ENCODE data around the gene NPW.

The NPW gene

DNA sequence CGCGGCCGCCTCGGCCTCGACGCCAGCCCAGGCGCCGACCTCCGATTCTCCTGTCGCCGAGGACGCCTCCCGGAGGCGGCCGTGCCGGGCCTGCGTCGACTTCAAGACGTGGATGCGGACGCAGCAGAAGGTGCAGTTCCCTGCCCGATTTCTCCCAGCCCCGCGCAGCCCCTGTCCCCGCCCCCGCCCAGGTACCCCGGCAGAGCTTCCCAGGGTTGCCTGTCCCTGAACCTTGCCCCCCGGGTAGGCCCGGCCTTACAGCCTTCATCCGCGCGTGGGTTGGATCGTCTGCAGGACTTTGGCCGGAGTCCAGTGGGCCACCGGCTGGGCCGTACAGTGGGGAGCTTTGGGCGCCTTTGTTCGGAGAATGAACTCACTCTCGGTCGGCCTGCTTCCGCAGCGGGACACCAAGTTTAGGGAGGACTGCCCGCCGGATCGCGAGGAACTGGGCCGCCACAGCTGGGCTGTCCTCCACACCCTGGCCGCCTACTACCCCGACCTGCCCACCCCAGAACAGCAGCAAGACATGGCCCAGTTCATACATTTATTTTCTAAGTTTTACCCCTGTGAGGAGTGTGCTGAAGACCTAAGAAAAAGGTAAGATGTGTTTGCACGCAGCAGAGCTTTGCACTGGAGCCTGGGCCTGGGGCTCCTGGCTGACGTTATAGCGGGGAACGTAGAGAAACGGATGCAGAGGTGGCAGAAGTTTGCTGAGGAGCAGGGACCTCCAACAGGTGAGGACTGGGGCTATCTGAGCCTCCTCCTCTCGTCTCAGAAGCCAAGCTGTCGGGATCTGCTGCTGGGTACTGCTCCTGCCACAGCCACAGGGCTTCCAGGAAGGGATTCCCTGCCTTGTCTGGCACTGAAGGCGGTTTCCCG lies 35.0 kb upstream of the NPW start:
- in situ Hi-C loops (cut with MboI; ENCODE audit: low sequenced_read_pairs): no loop called here

DNA sequence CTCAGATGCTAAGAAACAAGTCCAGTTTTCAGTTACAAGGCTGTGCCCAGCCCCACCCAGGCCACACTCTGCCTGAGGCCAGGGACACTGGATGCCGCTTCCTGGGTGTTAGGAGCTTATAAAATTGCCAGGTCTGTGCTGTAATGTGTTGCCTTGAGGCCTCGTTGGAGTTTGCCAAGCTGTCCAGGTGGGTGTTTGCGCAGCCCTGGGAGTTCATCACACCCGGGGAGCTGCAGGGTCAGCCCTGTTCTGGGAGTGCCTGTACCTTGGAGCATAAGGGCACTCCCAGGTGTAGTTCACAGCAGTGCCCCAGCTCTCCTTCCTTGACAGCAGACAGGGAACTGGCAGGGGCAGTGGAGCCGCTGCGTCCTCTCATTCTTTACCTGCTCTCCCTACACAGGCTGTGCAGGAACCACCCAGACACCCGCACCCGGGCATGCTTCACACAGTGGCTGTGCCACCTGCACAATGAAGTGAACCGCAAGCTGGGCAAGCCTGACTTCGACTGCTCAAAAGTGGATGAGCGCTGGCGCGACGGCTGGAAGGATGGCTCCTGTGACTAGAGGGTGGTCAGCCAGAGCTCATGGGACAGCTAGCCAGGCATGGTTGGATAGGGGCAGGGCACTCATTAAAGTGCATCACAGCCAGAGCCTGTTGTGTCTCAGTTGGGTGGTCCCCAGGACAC lies 34.0 kb upstream of the NPW start:
- in situ Hi-C loops (cut with MboI; ENCODE audit: low sequenced_read_pairs): no loop called here

DNA sequence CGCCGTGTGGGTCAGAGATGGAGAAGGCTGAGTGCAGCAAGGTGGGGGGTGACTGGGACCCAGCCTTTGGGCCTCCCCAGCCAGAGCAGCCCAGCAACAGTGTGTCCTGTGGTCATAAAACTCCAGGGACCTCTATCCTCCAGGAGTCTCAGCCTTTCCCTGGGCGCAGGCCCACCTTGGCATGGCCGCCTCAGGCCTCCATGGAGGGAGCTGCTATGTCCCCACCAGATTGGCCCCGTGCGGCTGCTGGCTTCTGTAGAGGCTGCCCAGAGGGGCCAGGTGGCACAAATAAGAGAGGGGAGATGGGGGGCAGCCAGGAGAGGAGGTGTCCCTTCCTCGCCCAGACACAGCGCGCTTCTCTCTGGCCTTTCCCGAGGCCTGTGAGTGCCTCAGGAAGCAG lies 32.4 kb upstream of the NPW start:
- in situ Hi-C loops (cut with MboI; ENCODE audit: low sequenced_read_pairs): no loop called here

DNA sequence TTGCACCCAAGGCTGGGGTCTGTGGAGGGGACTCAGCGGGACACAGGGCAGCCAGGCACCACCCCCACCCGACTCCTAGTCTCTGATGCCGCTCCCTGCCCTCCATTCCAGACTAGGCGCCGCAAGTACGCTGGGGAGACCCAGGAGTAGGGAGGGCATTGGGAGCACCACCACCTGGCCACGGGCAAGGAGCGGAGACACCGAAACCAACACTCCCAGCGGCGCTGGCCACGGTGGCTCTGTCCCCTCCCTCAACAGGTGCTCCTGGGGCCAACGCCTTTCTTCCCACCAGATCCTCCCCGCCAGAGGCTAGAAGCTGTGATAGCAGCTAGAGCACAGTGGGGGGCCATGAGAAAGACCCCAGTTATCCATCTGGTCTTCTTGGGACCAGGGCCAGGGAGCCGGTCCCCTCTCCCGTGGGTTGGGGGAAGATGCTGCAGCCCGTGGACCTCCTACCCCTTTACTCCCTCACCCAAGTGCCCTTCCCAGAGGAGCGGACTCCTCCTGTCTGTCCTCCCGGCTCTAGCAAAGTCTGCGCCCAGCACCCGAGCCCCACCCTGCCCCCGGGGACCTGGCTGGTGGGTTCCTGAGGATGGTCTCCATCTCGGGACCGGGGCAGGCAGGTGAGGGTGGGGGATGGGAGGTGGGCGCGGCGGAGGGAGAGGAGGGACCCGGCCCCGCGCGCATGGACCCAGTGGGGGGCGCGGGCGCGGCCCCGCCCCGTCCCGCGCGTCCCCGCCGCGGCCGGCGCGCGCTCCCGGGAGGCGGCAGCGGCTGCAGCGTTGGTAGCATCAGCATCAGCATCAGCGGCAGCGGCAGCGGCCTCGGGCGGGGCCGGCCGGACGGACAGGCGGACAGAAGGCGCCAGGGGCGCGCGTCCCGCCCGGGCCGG lies 30.1 kb upstream of the NPW start, which contains the start of gene SYNGR3:
Gene SYNGR3 (plus strand): TSS at position 762 of the 892 bp plus-strand sequence. CDS start 133 bp downstream, outside the sequence.
- in situ Hi-C loops (cut with MboI; ENCODE audit: low sequenced_read_pairs): no loop called here

DNA sequence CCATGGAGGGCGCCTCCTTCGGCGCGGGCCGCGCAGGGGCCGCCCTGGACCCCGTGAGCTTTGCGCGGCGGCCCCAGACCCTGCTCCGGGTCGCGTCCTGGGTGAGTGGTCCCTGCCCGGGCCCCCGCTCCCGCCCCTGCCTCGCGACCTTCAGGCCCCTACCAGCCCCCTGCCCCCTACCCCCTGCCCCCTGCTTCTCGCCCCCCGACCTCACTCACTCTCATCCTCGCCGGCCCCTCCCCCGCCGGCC lies 29.6 kb upstream of the NPW start:
- in situ Hi-C loops (cut with MboI; ENCODE audit: low sequenced_read_pairs): no loop called here

DNA sequence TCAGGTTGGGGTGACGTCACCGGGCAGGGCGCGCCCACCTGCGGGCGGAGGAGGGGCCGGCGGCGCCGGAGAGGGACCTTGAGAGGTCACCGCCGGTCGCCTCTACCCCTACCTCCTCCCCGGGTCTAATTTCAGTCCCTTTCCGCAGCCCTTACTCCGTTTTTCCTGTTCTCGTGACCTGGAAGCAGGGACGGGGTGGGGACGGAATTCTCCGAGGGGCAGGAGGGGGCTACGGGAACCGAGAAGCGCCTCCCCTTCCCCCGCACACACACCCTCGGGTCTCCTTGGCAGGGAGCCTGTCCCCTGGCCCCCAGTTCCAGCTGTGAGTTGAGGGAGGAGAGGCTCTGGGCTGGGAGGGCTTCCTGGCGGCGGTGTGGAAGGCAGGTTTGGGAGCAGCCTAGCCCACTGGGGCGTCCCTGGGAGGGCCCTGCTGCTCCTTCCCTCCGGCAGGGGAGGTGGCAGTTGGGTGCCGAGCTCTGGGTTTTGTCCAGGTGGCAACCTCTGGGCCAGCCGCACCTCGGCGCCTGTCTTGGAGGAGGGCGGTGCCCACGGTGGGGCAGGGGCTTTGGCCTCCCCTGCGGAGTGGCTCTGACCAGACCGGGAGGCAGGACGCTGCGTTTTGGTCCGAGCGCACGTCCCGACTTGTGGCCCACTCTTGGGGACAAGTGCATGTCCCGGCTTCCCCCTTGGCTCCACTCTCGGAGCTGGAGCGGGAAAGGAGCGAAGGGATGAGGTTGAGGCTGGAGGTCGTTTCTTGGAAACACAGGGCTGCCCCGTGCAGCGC lies 29.0 kb upstream of the NPW start:
- in situ Hi-C loops (cut with MboI; ENCODE audit: low sequenced_read_pairs): no loop called here

DNA sequence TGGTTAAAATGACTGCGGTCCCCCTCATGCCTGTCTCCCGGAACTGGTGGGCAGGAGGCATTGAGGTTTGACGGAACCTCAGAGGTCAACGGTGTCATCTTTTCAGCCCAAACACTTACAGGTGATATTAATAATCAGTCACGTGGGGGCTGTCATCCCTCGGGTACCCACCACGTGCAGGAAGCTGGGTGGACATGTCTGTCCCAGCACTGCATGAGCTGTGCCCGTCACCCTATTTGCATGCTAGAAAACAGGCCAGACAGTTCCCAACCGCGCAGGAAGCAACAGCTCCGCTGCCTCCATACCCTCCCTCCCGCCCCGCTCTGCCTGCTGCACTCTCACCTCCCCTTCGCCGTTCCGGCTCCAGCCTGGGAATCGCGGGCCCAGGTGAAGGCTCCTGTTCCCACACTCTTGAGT lies 28.4 kb upstream of the NPW start:
- in situ Hi-C loops (cut with MboI; ENCODE audit: low sequenced_read_pairs): no loop called here

DNA sequence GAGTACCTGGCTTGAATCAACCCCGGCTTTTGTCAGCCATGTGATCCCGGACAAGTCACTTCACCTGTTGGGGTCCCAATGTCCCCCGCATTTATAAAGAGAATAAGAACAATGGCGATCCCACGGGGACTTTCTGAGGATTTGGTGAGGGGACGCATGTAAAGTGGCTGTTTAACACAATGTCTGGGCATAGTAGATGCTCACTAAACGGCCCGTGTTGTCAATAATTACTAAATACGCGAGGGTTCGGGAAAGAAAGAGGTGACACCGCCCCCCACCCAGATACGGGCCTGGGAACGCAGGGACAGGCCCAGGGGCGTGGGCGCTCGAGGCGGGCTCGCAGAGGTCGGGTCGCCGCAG lies 28.0 kb upstream of the NPW start:
- in situ Hi-C loops (cut with MboI; ENCODE audit: low sequenced_read_pairs): no loop called here

DNA sequence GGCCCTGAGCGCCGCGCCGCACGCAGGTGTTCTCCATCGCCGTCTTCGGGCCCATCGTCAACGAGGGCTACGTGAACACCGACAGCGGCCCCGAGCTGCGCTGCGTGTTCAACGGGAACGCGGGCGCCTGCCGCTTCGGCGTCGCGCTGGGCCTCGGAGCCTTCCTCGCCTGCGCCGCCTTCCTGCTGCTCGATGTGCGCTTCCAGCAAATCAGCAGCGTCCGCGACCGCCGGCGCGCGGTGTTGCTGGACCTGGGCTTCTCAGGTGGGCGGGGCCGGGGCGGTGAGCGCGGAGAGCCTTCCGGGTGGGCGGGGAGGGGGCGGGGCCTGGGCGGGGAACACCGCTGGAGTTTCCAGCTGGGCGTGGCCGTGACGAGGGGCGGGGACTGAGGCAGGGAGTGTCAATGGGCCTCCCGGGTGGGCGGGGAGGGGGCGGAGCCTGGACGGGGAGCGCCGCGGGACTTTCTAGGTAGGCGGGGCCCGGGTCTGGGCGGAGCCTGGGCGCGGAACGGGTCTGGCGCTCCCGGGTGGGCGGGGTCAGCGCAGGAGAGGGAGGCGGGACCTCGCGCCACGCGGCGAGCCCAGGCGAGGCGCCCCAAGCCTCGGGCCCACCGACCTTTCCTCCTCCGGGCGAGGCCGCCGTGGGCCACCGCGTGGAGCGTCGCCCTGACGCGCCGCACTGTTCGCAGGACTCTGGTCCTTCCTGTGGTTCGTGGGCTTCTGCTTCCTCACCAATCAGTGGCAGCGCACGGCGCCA lies 27.5 kb upstream of the NPW start:
- in situ Hi-C loops (cut with MboI; ENCODE audit: low sequenced_read_pairs): no loop called here

DNA sequence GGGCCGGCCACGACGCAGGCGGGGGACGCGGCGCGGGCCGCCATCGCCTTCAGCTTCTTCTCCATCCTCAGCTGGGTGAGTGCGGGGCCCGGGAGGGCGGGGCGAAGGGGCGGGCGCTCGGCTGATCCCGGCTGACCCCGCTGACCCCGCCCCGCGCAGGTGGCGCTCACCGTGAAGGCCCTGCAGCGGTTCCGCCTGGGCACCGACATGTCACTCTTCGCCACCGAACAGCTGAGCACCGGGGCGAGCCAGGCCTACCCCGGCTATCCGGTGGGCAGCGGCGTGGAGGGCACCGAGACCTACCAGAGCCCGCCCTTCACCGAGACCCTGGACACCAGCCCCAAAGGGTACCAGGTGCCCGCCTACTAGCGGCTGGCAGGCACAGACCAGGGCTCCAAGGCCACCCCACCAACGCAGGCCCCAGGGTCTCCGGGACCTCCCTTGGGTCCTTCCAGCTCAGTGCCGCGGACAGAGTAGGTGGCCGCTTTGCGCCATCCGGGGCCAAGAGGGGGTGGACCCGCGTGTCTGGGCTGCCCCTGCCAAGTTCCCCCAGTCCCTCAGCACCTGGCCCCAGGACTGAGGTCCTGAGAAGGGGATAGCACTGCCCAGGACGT lies 26.8 kb upstream of the NPW start:
- in situ Hi-C loops (cut with MboI; ENCODE audit: low sequenced_read_pairs): no loop called here

DNA sequence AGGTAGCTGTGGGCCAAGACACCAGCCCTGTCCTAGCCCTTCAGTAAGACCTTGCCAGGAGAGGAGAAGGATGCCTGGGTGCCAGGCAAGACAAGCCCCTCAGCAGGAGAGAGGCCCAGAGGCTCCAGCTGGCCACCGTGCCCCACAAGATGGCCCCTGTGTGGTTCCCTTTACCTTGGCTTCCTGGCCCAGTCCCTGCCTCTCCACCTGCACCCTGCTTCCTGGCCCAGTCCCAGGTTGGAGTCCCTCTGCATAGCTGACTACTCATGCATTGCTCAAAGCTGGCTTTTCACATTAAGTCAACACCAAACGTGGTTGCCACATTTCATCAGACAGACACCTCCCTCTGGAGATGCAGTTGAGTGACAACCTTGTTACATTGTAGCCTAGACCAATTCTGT lies 25.9 kb upstream of the NPW start:
- in situ Hi-C loops (cut with MboI; ENCODE audit: low sequenced_read_pairs): no loop called here

DNA sequence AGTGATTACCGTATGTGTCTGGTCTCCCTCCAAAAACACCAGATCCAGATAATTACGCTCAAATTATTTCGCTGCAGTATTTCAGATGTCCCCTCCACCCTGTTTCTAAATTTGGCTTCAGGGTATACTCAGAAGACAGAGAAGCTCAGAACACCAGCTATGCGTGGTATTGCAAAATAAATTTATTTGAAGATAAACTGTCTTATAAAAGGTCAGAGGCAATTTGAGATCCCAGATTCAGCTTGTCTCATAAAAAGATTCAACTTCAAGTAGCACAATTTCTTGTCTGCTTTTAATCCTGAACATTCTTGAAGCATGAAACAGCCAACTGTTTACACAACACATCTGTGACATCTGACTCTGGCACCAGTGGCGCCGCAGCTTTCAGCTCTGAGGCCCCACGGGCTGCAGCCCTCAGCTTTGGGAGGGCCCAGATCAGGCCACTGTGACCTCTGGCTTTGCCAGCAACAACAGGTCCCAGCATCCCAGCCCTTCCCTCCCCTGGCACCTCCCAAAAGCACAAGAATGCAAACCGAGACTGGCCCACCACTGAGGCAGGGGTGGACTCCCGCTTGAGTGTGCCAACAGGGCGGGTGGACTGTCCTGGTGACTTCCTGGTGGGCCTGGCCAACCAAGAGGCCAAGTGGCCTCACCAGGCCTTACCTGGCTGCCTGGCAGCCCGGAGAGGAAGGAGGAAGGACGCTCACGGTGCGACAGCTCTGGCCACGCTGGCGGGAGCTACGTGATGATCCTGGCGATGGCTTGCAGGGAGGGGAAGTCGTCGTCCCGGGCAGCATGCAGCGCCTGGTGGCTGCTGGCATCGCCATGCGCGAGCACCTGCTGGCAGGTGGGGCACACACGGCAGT lies 21.9 kb upstream of the NPW start:
- in situ Hi-C loops (cut with MboI; ENCODE audit: low sequenced_read_pairs): no loop called here

DNA sequence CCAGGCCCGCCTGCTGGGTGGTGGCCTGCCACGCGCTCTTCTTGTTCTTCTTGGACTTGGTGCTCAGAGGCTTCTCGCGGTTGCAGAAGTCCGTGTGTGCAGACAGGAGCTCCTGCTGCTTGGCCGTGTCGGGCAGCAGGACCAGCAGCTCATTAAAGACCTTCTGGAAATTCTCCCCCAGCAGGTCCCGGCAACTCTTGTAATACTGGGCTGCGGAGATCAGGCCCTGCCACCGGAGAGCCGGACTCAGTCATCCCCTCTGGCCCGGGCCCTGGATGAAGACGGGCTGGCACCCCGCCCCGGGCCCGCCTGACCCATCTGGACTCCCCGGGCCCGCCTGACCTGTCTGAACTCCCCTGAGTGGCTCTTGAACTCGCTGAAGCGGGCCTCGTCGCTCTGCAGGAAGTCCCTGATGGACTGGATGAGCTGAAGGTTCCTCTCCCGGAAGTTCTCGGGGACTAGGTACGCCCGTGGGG lies 21.2 kb upstream of the NPW start:
- in situ Hi-C loops (cut with MboI; ENCODE audit: low sequenced_read_pairs): no loop called here

DNA sequence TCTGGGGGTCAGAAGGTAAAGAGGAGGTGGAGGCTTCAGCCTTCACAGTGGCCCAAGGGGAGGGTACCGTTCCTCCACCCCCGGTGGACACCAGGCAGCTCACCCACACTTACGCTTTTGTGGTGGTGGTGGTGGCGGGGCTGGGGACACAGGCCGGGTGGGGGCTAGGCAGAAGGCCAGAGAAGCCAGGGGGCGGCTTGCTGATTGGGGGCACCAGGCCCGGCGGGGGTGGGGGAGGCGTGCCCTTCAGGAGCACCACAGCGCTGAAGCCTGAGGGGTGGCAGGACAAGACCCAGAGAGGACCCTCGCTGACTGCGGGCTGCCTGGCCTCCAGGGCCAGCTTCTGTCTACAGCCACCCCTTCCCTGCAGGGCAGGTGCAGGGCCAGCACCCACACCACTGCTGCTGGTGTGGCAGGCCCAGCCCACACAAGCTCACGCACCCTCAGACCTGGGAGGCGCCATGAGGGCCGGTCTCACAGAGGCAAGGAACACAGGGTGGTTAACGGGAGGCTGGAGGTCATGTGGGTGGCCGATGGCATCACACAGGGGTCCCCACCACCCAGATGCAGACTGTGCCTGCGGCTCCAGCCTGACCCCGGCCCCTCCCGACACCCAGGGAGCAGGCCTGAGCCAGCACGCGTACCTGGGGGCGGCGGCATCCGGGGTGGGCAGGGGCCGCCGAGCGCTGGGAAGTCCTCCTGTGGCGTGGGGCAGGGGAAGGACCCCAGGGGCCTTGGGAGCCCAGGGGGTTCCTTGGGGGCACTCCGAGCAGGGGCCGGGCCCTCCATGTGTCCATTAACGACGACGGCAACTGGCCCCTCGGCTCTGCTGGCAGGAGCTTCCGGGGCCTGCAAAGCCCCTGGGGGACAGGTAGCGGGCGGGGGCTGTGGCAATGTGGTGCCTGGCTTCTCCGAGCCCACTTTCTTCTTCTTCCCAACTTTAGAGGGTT lies 20.5 kb upstream of the NPW start:
- in situ Hi-C loops (cut with MboI; ENCODE audit: low sequenced_read_pairs): no loop called here

DNA sequence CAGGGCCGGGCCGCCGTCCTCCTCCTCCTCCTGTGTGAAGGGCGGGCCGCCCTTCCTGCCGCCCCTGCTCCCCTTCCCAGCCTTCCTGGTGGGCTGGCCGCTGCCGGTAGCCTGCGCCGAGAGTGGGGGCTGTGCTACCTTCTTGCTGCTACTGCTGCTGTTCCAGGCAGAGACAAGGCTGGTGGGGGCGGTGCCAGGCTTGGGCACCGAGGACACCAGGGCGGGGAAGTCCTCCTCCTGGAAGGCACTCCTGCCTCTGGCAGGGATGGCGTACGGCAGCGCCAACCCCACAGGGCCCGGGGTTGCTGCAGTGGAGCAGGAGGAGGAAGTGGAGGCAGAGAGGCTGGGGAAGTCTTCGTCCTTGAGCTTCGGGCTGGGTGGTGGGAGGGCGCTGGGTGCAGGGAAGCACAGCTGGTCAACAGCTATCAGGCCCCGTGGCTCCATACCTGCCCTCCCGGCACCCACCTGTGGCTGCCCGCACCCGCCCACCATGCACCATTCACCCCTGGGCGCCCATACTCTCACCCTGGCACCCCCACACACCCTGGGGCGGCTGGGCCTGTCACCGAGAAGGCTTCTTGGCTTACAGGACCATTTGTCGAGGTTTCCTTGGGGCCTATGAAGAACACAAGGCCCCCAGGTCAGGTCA lies 19.6 kb upstream of the NPW start:
- in situ Hi-C loops (cut with MboI; ENCODE audit: low sequenced_read_pairs): loop anchor here (25.0 kb wide), 1 partner anchor 487 kb away; the partner anchor contains the start of gene TBC1D24

DNA sequence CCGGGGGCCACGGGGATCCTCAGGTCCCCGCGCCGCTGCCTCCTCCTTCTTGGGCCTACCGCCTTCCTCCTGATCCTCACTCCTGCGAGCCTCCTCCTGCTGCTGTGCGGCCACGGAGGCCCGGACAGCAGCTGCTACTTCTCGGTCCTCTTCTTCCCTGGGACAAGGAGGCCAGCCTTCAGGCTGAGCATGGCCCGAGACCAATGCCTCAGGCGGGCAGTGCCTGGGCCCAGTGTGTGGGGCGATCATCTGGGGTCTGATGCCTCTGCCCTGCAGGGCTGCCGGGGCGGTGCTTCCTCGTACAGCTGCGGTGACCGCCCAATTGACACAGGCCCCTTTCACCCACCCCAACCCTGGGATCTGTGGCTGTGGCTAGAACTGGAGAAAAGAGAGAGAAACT lies 18.6 kb upstream of the NPW start:
- in situ Hi-C loops (cut with MboI; ENCODE audit: low sequenced_read_pairs): loop anchor here (25.0 kb wide), 1 partner anchor 486 kb away; the partner anchor contains the start of gene TBC1D24
